M059J (cell line): ENCODE results near the gene MOV10L1. TPM values are rescaled to one million over a fixed set of nuclear protein-coding genes. Genes with fewer than 3 reads are reported as not detected.
"Not testable (repeated sequence)": the region's sequence is repeated elsewhere in the genome, so short reads cannot be mapped to it uniquely, and the experiment has no call there.

ENCODE experiments used
- DNase-seq: peaks from one replicate; pipeline ENCODE4 v3.0.0-alpha.2; 2012; ENCODE audit warnings: low read depth
- total RNA-seq: library from RNA; depleted of rRNA; stranded (reverse); fragments of >200 nt; shearing (Covaris generic); gene quantifications from 2 replicates; pipeline ENCODE4 v1.2.3, GENCODE V29; 2014

Gene MOV10L1
- total RNA-seq, 1 experiment from 2014 or later: 1.8 TPM

DNA sequence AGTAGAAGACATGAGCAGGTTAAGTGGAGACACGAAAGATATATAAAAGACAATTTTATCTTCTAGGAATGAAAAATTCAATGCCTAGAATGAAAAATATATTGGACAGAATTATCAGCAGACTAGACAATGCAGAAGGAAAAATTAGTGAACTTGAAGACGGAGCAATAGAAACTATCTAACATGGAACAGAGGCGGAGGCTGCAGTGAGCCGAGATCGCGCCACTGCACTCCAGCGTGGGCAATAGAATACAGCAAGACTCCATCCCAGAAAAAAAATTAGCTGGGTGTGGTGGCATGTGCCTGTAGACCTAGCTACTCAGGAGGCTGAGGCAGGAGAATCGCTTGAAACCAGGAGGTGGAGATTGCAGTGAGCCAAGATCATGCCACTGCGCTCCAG lies 47.5 kb downstream of the MOV10L1 start:
- not testable (repeated sequence) for DNase-seq

DNA sequence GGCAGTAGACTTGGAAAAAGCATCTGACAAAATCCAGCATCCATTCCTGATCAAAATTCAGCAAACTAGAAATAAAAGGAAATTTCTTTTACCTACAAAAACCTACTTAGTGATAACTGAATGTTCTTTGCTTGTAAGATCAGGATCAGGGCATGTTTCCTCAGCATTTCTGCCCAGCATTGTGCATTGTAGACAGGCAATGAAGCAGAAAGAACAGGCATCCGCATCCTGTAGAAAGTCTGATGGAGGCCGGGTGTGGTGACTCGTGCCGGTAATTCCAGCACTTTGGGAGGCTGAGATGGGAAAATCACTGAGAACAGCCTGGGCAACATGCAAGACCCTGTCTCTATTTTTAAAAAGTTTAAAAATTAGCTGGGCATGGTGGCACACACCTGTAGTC lies 48.2 kb downstream of the MOV10L1 start:
- DNase-seq: peak; percentile 15

DNA sequence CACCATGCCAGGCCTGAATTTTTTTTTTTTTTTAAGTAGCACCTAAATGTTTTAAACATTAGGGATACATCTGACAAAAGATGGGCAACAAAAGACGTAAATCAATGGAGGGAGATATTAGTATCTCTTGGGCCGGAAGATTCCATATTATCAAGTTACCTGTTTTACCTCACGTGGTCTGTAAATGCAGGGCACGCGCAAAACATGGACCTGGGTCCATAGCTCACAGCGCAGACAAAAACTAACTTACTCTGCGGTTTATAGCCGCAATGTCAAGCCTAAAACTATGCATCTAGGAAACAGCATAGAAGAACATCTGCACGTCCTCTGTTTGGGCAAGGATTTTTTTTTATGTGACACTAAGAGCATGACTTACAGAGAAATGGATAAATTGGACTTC lies 49.2 kb downstream of the MOV10L1 start:
- DNase-seq: no peak

DNA sequence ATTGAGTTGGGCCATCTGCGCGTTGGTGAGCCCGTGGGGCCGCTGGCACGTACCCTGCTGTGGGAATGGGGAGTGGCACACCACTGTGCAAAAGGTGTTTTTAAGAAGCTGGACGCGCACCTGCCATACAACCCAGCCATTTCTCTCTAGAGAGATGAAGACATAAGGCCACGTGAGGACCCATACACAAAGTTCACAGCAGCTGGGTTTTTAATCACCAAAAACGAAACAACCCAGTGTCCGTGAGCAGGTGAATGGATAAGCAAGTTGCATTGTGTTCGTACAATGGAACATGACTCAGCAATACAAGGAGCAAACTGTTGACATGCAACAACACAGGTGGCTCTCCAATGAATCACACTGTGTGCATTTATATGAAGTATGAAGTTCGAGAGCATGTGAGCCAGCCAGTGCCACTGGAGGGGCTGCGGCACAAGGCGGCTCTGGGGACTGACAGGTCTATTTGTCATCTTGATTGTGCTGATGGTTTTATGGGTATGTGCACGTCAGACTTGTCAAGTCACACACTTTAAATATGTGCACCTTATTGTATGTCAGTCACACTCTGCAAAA lies 50.1 kb downstream of the MOV10L1 start:
- no peak for DNase-seq

DNA sequence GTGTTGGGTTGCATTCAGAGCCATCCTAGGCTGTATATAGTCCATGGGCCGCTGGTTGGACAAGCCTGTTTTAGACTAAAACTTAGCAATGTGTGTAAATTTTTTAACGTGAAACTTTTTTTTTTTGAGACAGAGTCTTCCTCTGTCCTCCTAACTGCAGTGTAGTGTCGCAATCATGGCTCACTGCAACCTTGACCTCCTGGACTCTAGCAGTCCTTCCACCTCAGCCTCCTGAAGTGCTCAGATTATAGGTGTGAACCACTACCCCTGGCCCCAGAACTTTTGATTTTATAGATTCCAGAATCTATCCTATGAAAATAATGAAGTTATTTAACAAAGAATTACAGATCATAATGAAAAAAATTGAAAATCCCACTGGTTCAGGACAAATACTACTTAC lies 50.8 kb downstream of the MOV10L1 start:
- DNase-seq: no peak

DNA sequence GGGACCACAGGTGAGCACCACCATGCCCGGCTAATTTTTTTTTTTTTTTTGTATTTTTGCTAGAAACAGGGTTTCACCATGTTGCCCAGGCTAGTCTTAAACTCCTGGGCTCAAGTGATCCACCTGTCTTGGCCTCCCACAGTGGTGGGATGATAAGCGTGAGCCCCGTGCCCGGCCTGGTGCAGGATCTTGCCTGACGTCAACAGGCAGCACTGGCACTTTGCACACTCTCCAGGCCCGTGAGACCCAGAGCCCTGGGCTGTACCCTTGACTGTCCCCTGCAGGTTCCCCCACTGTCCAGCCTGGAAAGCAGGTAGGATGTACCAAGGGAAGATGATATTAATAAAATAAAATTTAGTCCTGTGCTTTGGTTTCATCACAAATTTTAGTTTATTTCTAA lies 51.7 kb downstream of the MOV10L1 start:
- DNase-seq: no peak

DNA sequence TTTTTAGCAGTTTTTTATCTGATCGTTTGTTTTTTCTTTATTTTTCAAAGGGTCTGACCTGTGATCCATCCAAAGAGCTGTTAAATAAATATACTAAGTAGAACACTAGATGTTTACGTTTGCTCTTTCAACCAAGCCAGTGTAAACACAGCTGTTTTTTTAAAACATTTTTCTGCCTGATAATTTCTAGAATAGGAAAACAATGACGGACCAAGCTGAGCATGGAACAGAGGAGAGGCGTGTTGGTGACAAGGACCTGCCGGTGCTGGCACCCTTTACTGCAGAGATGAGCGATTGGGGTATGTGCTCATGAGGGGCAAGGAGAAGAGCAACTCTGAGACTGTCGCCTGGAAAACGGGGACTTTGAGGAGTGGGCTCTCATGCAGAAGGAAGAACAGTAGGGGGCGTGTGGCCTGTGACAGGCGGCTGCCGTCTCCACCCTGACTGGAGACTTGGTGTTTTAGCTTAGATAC lies 52.1 kb downstream of the MOV10L1 start:
- no peak for DNase-seq

DNA sequence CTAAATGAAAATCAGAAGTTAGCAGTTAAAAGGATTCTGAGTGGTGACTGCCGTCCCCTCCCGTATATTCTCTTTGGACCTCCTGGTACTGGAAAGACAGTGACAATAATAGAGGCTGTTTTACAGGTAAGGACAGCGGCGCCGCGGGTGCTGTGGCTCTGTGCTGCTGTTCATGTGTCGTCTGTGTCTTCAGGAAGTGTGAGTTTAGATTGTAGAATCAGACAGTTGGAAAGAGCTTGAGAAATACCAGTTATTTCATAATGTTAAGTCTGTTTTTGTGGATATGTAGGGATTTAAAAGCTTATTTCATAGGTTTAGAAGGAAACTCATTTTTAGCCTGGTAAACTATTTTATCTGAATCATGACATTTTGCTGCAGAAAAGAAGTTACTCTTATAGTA lies 53.3 kb downstream of the MOV10L1 start:
- DNase-seq: no peak

DNA sequence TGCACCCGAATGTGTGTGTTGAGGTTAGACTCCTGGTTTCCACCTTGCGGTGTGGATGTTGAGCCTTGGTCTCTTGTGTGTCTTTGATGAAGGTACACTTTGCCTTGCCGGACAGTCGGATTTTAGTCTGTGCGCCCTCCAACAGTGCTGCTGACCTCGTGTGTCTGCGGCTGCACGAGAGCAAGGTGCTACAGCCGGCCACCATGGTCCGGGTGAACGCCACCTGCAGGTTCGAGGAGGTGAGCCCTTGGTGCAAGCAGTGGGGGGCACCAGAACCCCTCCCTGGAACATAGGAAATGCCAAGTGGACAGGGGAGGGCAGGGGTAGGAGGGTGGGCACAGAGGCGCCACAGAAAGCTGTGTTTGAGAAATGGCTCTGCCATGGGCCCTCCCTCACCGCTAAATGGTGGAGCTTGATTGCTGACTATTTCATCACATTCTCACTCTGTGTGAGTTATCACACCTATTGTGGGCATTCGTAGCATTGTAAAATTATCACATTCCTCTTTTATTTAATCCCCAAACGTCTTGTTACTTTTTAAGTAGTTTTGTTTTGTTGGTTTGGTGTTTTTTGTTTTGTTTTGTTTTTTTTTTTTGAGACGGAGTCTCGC lies 54.3 kb downstream of the MOV10L1 start:
- no peak for DNase-seq

DNA sequence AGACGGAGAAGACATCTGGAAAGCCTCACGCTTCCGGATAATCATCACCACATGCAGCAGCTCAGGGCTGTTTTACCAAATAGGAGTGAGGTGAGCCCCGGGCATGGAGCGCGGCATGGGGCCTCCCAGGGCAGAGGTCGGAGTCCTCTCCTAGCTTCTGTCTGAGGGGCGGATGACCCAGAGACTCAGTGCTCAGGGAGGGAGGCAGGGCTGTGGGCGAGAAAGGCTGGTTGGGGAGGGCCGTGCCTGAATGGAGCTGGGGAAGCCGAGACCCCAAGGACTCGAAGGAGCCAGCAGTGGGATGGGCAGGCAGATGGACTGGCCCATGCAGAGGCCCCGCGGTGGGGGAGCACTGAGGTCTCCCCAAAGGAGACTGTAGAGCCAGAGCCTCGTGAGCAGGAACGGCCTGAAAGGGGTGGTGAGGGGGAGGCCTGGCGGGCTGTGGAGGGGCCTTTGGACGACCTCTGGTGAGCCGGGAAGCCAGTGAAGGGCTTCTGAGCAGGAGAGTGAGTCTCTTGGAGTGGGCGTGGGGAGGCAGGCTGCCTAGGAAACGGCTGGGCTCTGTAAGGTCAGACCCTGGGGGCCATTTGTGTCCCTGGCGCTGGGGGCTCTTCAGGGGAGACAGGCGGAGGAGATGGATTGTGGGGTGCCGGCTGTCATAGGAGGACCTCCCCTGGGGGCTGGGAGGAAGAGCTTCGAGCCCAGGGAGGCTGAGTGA lies 56.1 kb downstream of the MOV10L1 start:
- DNase-seq: no peak

DNA sequence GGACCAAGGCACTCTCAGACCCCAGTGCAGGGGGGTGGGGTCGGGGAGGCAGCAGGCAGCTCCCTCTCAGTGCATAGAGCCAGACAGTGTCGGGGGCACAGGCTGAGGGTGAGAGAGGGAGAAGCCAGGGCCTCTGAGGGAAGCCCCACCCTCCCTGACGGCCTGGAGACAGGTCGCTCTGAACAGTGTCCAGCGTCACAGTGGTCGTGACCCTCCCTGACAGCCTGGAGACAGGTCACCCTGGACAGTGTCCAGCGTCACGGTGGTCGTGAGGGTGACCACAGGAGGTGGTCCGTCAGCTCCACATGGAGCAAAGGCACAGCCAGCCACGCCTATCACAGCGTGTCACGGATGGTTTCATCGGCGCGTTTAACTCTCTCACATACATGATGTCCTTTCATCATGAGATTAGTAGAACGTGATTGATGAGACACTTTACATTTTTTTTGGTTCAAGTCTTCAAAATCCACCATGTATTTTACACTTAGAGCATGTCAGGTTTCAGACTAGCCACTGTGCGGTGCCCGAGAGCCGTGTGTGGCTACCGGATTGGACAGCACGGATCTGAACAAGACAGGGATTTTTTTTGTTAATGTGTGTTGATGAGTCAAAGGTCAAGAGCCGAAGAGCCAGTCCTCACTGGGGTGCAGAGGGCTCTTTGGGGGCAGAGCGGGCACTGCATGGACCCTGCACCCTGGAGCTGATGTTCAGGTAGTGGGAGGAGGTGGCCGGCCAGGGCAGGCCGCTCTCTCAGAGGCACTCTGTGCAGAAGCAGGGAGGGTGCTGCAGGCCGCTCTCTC lies 56.8 kb downstream of the MOV10L1 start:
- peak; percentile 27 for DNase-seq

DNA sequence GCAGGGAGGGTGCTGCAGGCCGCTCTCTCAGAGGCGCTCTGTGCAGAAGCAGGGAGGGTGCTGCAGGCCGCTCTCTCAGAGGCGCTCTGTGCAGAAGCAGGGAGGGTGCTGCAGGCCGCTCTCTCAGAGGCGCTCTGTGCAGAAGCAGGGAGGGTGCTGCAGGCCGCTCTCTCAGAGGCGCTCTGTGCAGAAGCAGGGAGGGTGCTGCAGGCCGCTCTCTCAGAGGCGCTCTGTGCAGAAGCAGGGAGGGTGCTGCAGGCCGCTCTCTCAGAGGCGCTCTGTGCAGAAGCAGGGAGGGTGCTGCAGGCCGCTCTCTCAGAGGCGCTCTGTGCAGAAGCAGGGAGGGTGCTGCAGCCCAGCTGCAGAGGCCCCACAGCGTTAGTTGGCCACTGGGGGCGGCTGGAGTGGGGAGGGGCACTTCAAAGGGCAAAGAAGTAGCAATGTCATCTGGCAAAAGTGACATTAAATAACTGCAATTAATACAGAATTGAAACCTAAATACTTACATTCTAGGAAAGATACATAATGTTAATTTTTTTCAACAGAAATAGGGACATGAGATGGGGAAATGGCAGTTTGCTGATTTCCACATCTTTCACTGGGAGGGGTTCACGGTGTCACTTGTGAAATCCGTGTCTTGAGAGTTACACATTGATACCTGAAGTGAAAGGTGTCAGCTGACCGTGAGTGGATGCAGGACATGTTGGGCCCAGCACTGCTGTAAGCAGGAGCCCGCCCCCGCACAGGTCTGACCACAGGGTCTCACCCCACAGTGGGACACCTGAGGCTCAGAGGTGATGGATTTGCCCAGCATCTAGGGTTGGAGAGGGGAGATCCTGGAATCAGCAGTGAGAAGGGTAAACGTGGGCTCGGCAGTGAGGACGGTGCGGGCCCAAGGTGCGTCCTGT lies 57.7 kb downstream of the MOV10L1 start:
- not testable (repeated sequence) for DNase-seq

DNA sequence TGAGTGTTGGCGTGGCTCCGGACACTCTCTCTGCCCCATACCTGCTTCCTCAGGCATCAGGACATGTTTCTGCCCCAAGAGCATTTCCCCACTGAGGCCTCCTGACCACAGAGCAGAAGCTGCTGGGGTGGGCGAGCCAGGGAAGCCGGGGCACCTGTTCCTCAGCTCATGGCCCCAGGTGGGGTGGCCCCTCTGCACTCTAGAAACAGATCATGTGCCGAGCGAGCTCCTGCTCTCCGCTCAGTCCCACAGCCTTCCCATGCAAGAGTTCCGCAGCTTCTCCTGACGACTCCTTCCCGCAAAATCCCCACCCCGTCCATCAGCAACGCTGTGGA lies 58.3 kb downstream of the MOV10L1 start:
- no peak for DNase-seq

DNA sequence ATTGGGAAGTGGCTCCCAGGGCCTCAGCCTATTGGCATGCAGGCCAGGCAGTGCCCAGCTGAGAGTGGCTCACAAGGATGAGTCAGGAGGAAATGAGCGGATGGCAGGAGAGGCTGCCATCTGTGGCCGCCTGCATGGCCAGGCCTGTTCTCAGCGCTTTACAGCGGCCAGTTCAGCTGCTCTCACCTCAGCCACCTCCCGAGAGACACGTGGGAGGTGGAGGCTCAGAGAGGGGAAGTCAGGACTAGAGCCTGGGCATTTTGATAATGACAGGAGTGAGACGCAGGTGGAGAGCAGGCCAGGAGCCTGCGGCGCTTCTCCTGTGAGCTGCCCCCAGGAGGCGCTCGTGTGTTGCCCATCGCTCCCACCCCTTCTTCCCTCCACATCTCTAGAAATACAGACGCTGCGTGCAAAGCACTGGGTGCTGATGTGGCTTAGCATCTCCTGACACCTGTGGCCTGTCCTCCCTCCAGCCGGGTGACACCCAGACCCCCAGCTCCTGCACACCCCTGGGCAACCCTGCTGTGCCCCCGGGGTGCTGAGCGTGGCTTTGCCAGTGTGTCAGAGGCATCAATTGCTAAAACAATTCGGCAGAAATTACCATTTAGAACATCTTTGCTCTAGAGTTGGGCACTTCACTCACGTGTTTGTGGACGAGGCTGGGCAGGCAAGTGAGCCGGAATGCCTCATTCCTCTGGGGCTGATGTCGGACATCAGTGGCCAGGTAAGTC lies 59.4 kb downstream of the MOV10L1 start:
- DNase-seq: peak; percentile 58

DNA sequence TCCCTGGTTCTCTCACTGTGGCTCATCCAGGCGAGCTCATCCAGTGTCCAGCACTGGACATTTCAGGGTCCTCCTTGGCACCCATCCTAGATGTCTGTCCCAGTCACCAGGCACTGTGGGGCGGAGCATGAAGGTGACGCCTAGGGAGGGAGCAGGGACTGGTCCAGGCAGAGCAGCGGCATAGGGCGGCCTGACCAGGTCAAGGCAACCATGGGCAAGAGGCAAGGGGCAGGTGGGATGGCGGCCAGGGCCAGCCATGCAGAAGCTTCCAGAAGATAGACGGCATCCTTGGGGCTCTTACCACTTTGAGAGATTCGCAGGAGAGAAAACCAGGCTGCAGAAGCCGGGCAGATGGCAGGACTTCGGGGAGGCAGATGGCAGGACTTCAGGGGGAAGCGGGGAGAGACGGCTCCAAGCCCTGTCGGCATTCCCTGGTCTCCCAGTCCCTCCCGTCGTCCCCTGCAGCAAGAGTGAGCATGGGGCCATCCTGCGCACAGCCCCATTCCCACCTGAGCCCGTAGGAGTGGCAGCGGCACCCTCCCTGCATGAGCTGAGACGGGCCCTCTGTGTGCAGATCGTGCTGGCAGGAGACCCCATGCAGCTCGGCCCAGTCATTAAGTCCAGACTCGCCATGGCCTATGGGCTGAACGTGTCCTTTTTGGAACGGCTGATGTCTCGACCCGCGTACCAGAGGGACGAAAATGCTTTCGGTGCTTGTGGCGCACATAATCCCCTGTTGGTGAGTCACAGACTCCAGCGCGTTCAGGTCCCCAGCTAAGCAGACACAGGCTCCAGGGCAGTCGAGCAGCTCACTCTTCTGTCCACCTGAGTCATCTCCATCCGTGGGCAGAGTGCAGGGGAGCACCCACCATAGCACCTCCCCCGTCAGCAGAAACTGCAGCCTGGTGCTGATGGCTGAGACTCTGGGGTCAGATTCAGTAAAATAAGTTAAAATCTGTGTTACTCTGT lies 60.6 kb downstream of the MOV10L1 start:
- DNase-seq: peak; percentile 26

DNA sequence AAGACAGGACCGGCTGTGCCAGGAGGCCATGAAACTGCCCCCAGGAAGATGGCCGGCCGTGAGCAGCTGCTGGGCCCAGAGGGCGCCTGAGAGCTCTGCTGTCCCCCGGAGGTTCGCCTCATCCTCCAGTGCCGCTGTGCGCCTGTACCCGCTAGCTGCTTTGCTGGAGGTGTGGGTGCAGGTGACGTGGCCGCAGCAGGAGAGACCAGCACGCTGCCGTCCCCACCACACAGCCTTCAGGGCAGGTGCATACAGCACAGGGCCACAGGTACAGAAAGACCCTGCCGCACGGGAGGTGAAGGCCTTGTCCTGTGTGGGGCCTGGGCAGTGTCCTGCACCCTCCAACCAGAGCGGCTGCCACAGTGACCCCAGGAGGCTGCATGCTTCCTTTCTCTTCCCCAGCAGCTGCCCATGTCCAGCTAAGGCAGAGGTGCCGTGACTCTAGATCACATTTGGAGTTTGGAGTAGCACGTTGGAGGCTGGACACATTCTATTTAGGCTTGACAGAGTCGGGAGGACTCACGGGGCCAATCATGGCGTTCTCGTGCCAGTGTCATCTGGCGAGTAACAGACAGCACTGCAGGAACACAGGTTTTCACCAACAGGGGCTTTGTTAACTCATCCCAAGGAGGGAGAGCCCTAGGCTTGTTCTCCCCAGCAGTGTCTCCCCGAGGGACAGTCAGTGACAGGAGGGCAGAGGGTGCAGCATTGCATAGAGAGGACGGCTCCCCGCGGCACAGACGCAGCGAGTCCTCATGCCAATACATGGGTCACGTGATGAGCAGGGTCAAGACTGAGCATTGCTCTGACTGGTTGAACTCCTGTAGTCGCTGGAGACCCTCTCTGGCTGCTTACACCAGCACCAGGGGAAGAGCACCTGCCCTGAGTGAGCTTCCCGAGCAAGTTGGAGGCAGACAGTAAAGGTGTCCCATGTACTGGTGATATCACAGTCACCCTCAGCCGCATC lies 62.0 kb downstream of the MOV10L1 start:
- no peak for DNase-seq

DNA sequence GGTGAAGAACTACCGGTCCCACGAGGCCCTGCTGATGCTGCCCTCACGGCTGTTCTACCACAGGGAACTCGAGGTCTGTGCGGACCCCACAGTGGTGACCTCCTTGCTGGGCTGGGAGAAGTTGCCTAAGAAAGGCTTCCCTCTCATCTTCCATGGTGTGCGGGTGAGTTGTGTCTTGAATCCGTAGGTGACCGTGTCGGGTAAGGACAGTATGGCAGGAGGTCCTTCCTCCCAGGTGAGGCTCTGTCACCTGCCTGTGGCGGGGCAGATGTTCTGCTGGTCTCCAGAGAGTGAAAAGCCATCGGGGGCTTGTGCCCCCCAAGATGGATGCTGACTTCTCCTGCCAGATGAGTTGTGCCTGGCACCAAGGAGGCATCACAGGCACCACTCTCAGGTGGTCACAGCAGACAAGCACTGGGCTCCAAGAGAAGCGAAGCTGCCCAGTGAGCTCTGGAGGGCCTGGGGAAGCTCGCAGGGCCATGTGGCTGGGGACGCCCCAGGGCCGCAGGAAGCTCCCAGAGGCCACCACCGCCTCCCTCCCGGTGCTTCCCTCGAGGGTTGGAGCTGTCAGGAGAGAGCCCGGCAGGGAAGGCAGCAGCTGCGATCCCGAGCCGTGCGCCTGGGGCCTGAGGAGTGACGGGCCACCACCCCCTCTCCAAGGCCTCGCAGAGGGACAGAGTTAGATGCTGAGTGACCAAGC lies 63.4 kb downstream of the MOV10L1 start:
- DNase-seq: no peak

DNA sequence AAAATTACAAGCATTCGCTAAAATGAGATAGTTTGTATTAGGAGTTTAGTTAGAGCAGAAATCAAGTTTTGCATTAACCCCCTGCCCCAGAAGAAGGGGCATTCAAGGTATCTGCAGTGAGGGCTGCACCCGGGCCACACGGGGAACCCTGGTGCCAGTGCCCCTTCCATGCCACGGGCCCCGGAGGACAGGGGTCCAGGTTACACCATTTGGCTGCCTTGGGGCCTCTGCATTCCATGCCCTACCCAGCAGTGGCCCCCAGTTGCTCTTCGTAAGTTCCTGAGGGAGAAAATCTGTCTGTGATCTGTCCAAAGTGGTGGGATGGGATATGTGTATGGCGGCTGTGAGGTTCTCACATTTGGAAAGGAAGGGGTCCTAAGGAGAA lies 63.9 kb downstream of the MOV10L1 start:
- no peak for DNase-seq
